IMR-90 (cell line): ENCODE measurements around the gene ZNF300. TPM values are rescaled to one million over a fixed set of nuclear protein-coding genes. Genes with fewer than 3 reads are reported as not detected.

Source experiments
- ATAC-seq: fragments of 200-7000 bp; cut with Tn5 transposase; 2 replicates; pipeline ENCODE4 v1.9.1; 2020; ENCODE audit warnings: low read depth, mild to moderate bottlenecking, moderate library complexity
- Bru-seq: library from RNA; stranded (reverse); fragments of 400-500 nt; gene quantifications from one replicate; lab custom pipeline; 2021; lab: Mats Ljungman, UMichigan
- BruChase-seq, 2 experiments: library from RNA; stranded (reverse); fragments of 400-500 nt; gene quantifications; one replicate each; lab custom pipeline; 2021; lab: Mats Ljungman, UMichigan
- BruUV-seq: library from RNA; stranded (reverse); fragments of 400-500 nt; replicated peaks from 2 replicates; lab custom pipeline; 2021; lab: Mats Ljungman, UMichigan
- CTCF ChIA-PET: fragments of 300-600 bp; formaldehyde crosslinking; extraction: SDS; loops from one replicate; lab custom pipeline; 2021; ENCODE audit warnings: antibody characterized with exemption; lab: Yijun Ruan, JAX
- POLR2A ChIA-PET: fragments of 300-600 bp; sonication (Branson Sonifier 250); formaldehyde crosslinking; loops from one replicate; lab custom pipeline; 2022; ENCODE audit warnings: antibody characterized with exemption; ENCODE audit not compliant: unreplicated experiment; lab: Charles Lee
- DNase-seq: peaks from one replicate; pipeline ENCODE4 v3.0.0; 2013
- H2AFZ ChIP-seq: replicated peaks from 2 replicates; pipeline ENCODE3; 2013; ENCODE audit warnings: low read length, mild to moderate bottlenecking; ENCODE audit not compliant: poor library complexity
- H2AK5ac ChIP-seq: 2 replicates; pipeline ENCODE4 v1.6.1; 2013; ENCODE audit warnings: low read depth, low read length, inconsistent platforms
- H2AK9ac ChIP-seq: replicated peaks from 2 replicates; pipeline ENCODE3; 2013; ENCODE audit warnings: mild to moderate bottlenecking, low read depth, low read length, moderate library complexity; ENCODE audit not compliant: poor library complexity
- H2BK120ac ChIP-seq: 2 replicates; pipeline ENCODE4 v1.6.1; 2013; ENCODE audit warnings: low read depth, low read length, inconsistent platforms
- H2BK15ac ChIP-seq: 3 replicates; pipeline ENCODE4 v1.6.1; 2013; ENCODE audit warnings: low read depth, low read length, inconsistent platforms
- H2BK20ac ChIP-seq: 2 replicates; pipeline ENCODE4 v1.6.1; 2013; ENCODE audit warnings: low read depth, mild to moderate bottlenecking, inconsistent platforms, low read length, moderate library complexity
- H2BK5ac ChIP-seq: 2 replicates; pipeline ENCODE4 v1.6.1; 2013; ENCODE audit warnings: mild to moderate bottlenecking, low read depth, low read length, inconsistent platforms; ENCODE audit not compliant: poor library complexity, severe bottlenecking
- H3K14ac ChIP-seq: replicated peaks from 2 replicates; pipeline ENCODE4 v1.6.1; 2013; ENCODE audit warnings: low read depth, low read length, inconsistent platforms
- H3K18ac ChIP-seq: 2 replicates; pipeline ENCODE4 v1.6.1; 2013; ENCODE audit warnings: low read depth, low read length, control low read depth
- H3K23ac ChIP-seq: 2 replicates; pipeline ENCODE4 v1.6.1; 2013; ENCODE audit warnings: low read depth, low read length, inconsistent platforms
- H3K27ac ChIP-seq: 2 replicates; pipeline ENCODE4 v1.5.1; 2013; ENCODE audit warnings: mild to moderate bottlenecking, control low read depth, low read length; ENCODE audit not compliant: insufficient read depth
- H3K27me3 ChIP-seq: 2 replicates; pipeline ENCODE4 v1.6.1; 2013; ENCODE audit warnings: low read length; ENCODE audit not compliant: control insufficient read depth, insufficient read depth
- H3K36me3 ChIP-seq: 2 replicates; pipeline ENCODE4 v1.6.1; 2013; ENCODE audit warnings: low read length, mixed read lengths; ENCODE audit not compliant: control insufficient read depth, insufficient read depth
- H3K4ac ChIP-seq: 2 replicates; pipeline ENCODE4 v1.6.1; 2013; ENCODE audit warnings: low read depth, low read length, inconsistent platforms
- H3K4me1 ChIP-seq: 2 replicates; pipeline ENCODE4 v1.6.1; 2013; ENCODE audit warnings: low read length, mixed read lengths; ENCODE audit not compliant: control insufficient read depth, insufficient read depth
- H3K4me2 ChIP-seq: 2 replicates; pipeline ENCODE4 v1.6.1; 2013; ENCODE audit warnings: low read depth, mild to moderate bottlenecking, control low read depth, low read length, moderate library complexity
- H3K4me3 ChIP-seq: 2 replicates; pipeline ENCODE4 v1.5.1; 2013; ENCODE audit warnings: low read depth, mild to moderate bottlenecking, control low read depth, low read length, moderate library complexity; ENCODE audit not compliant: insufficient read depth
- H3K56ac ChIP-seq: 2 replicates; pipeline ENCODE4 v1.6.1; 2013; ENCODE audit warnings: low read length, inconsistent platforms; ENCODE audit not compliant: insufficient read depth; ENCODE audit errors: extremely low read depth
- H3K79me1 ChIP-seq, 2 experiments: 2 replicates each; pipeline ENCODE4 v1.6.1; 2013; ENCODE audit warnings: low read length in 2 of 2, inconsistent platforms in 1 of 2, low read depth in 1 of 2
- H3K9ac ChIP-seq: 2 replicates; pipeline ENCODE4 v1.6.1; 2013; ENCODE audit warnings: low read depth, low read length, control low read depth
- H3K9me1 ChIP-seq: 2 replicates; pipeline ENCODE4 v1.6.1; 2013; ENCODE audit warnings: low read length, inconsistent platforms; ENCODE audit not compliant: insufficient read depth
- H3K9me3 ChIP-seq: 2 replicates; pipeline ENCODE4 v1.6.1; 2013; ENCODE audit warnings: low read length; ENCODE audit not compliant: control insufficient read depth, insufficient read depth
- H4K20me1 ChIP-seq: 2 replicates; pipeline ENCODE4 v1.6.1; 2013; ENCODE audit warnings: low read length, inconsistent platforms; ENCODE audit not compliant: insufficient read depth
- H4K5ac ChIP-seq: 2 replicates; pipeline ENCODE4 v1.6.1; 2013; ENCODE audit warnings: mild to moderate bottlenecking, low read depth, low read length, control low read depth
- H4K8ac ChIP-seq, 2 experiments: 2 replicates each; pipeline ENCODE4 v1.6.1; 2013; ENCODE audit warnings: low read depth in 2 of 2, low read length in 2 of 2, control low read depth in 1 of 2, inconsistent platforms in 1 of 2
- H4K91ac ChIP-seq: 2 replicates; pipeline ENCODE4 v1.6.1; 2013; ENCODE audit warnings: low read depth, low read length, inconsistent platforms; ENCODE audit not compliant: insufficient read depth
- BHLHE40 ChIP-seq: fragments of 150-350 bp; IDR thresholded peaks from 2 replicates; pipeline ENCODE4 v1.6.1; 2016; ENCODE audit warnings: mild to moderate bottlenecking, low read depth, low read length
- CEBPB ChIP-seq: IDR thresholded peaks from 2 replicates; pipeline ENCODE4 v1.6.1; 2012; ENCODE audit warnings: low read depth, low read length, improper control_type of control experiment
- CHD1 ChIP-seq: IDR thresholded peaks from 2 replicates; pipeline ENCODE4 v1.6.1; 2012; ENCODE audit warnings: low read depth, low read length, improper control_type of control experiment
- FOS ChIP-seq: fragments of 150-350 bp; IDR thresholded peaks from 2 replicates; pipeline ENCODE4 v1.6.1; 2016; ENCODE audit warnings: low read depth, low read length
- MAFK ChIP-seq: IDR thresholded peaks from 2 replicates; pipeline ENCODE4 v1.6.1; 2012; ENCODE audit warnings: low read depth, low read length, improper control_type of control experiment
- MAZ ChIP-seq: IDR thresholded peaks from 2 replicates; pipeline ENCODE4 v1.6.1; 2012; ENCODE audit warnings: low read depth, mild to moderate bottlenecking, low read length, improper control_type of control experiment, moderate library complexity, borderline replicate concordance
- MXI1 ChIP-seq: IDR thresholded peaks from 2 replicates; pipeline ENCODE4 v1.6.1; 2012; ENCODE audit warnings: low read depth, mild to moderate bottlenecking, low read length, moderate library complexity, borderline replicate concordance
- NFE2L2 ChIP-seq: fragments of 150-350 bp; IDR thresholded peaks from 2 replicates; pipeline ENCODE4 v1.6.1; 2016; ENCODE audit warnings: low read depth, mild to moderate bottlenecking, low read length
- POLR2A ChIP-seq: IDR thresholded peaks from 2 replicates; pipeline ENCODE4 v1.6.1; 2012; ENCODE audit warnings: mild to moderate bottlenecking, low read depth, low read length
- RAD21 ChIP-seq: IDR thresholded peaks from 2 replicates; pipeline ENCODE4 v1.6.1; 2012; ENCODE audit warnings: low read length, improper control_type of control experiment
- RFX5 ChIP-seq: IDR thresholded peaks from 2 replicates; pipeline ENCODE4 v1.8.0; 2012; ENCODE audit warnings: low read depth, mild to moderate bottlenecking, low read length, moderate library complexity
- WGBS, 2 experiments: methylation state at CpG; one replicate each; pipeline versions ENCODE4 v1.1.5 to v1.1.7; 2013; ENCODE audit warnings: missing lambda C conversion rate in 2 of 2; ENCODE audit not compliant: insufficient read length in 1 of 2; ENCODE audit errors: extremely low coverage in 2 of 2; 5-methylcytosine and 5-hydroxymethylcytosine counted together
- dilution Hi-C: fragments of 300-500 bp; cut with HindIII; formaldehyde crosslinking; loops from one replicate; pipeline ENCODE4 v1.14.3; 2018; ENCODE audit warnings: low sequenced_read_pairs; ENCODE audit not compliant: unreplicated experiment
- in situ Hi-C: fragments of 300-500 bp; cut with MboI; formaldehyde crosslinking; loops from 3 replicates; pipeline ENCODE4 v1.14.3; 2019; ENCODE audit warnings: low sequenced_read_pairs, inconsistent platforms, mixed read lengths
- intact Hi-C: fragments of 100-400 bp; cut with micrococcal nuclease; formaldehyde crosslinking; loops from 2 replicates; pipeline ENCODE4 v1.10.0; 2022
- long read RNA-seq: library from polyadenylated mRNA; unstranded; transcript quantifications from one replicate; pipeline ENCODE4 v2.0.0, GENCODE V29; 2021; ENCODE audit not compliant: unreplicated experiment
- polyA plus RNA-seq, 3 experiments: library from polyadenylated mRNA; depleted of rRNA; stranded (reverse); fragments of >200 nt; gene quantifications; 2 replicates each; pipeline ENCODE4 v1.2.3, GENCODE V29; 2012; ENCODE audit warnings: low replicate concordance in 1 of 3
- total RNA-seq: library from RNA; depleted of rRNA; stranded (reverse); fragments of >200 nt; gene quantifications from 2 replicates; pipeline ENCODE4 v1.2.3, GENCODE V29; 2012; rRNA removed
- TF ChIP-seq, protein P1 (sequence below): fragments of 150-350 bp; IDR thresholded peaks from 2 replicates; pipeline ENCODE4 v1.6.1; 2017; ENCODE audit warnings: mild to moderate bottlenecking, antibody characterized with exemption, low read length, low read depth
- TF ChIP-seq, protein P2 (sequence below): fragments of 150-350 bp; IDR thresholded peaks from 2 replicates; pipeline ENCODE4 v1.6.1; 2016; ENCODE audit warnings: low read depth, mild to moderate bottlenecking, low read length, moderate library complexity, borderline replicate concordance

ZNF300 gene
- 6.1 and 7.5 TPM in 2 replicates for total RNA-seq
- 4.2 and 5.2 TPM in 2 replicates for polyA plus RNA-seq (2012; rRNA removed)
- 0.35 and 0.83 TPM in 2 replicates for polyA plus RNA-seq (2012; cell fraction: cytosol; rRNA removed)
- 1.9 and 16.6 TPM in 2 replicates for polyA plus RNA-seq (2012; cell fraction: nucleus; rRNA removed; ENCODE audit: low replicate concordance)
- percentile 57 among the genes with signal in this experiment for Bru-seq, nascent RNA
- percentile 54 among the genes with signal in this experiment for BruChase-seq, experiment 1, labeled RNA remaining after a 6-hour chase
- percentile 67 among the genes with signal in this experiment for BruChase-seq, experiment 2, labeled RNA remaining after a 2-hour chase
- long read RNA-seq, full-length matches to known transcripts = 4 of 4 reads
- long read RNA-seq, partial matches to known transcripts = 0 of 4 reads
- long read RNA-seq, other reads (novel, unspliced or antisense) = 0 of 4 reads

GRCh38 chr5:150904479-150905311 is at the start of gene ZNF300:
Gene ZNF300 (minus strand): TSS chr5:150904980. CDS start chr5:150903155, 1,825 bp downstream.
- peak within 1 kb of the TSS; percentile 98 for H3K23ac ChIP-seq
- H2AK9ac ChIP-seq = peak within 1 kb of the TSS; percentile 95
- peaks cover 32% of the 10 kb centered on the region for H3K9me3 ChIP-seq
- ChIA-PET CTCF (interaction anchor here (0.5 kb wide), 1 partner anchor 1517 kb away, joined by 6 read pairs; no protein-coding TSS in a partner anchor), POLR2A (no interaction called here)
- H3K36me3 ChIP-seq = no peaks in the 10 kb centered on the region; the same call in 1 of the 2 replicates
- peak within 1 kb of the TSS; percentile 88 for H3K4ac ChIP-seq
- H4K5ac ChIP-seq = peak within 1 kb of the TSS; percentile 84
- peak within 1 kb of the TSS; percentile 100 for H2BK120ac ChIP-seq
- H3K27ac ChIP-seq = peak within 1 kb of the TSS; percentile 93
- peak within 1 kb of the TSS; percentile 96 to 99 for H4K8ac ChIP-seq
- no peaks in the 10 kb centered on the region for H3K27me3 ChIP-seq
- dilution Hi-C loops (no loop called here), in situ Hi-C loops (no loop called here), intact Hi-C loops (no loop called here)
- peaks cover 4 to 5% of the 10 kb centered on the region in 2 experiments; a peak in 2 of 4 replicates for H3K79me1 ChIP-seq
- ATAC-seq = peak; percentile 100
- H3K4me1 ChIP-seq = no peaks in the 10 kb centered on the region
- BruUV-seq = no TSS peak
- peak within 1 kb of the TSS; percentile 100 for H3K56ac ChIP-seq
- peak within 1 kb of the TSS; percentile 100 for H2BK20ac ChIP-seq
- peak within 1 kb of the TSS; percentile 60 for H3K4me2 ChIP-seq
- peak; percentile 93 for DNase-seq
- H3K9me1 ChIP-seq = no peaks in the 10 kb centered on the region
- H3K9ac ChIP-seq = peak within 1 kb of the TSS; percentile 88
- H2BK15ac ChIP-seq = peak within 1 kb of the TSS; percentile 90; the same call in 1 of the 3 replicates
- TF ChIP-seq FOS (no peak), RAD21 (no peak), MAZ (no peak), MXI1 (peak; percentile 86), CEBPB (no peak), BHLHE40 (peak; percentile 98), CHD1 (peak; percentile 99; the same call in 1 of the 2 replicates), POLR2A (peak; percentile 78; the same call in 1 of the 2 replicates), MAFK (no peak), RFX5 (no peak), NFE2L2 (no peak)
- TF ChIP-seq, protein P1, sequence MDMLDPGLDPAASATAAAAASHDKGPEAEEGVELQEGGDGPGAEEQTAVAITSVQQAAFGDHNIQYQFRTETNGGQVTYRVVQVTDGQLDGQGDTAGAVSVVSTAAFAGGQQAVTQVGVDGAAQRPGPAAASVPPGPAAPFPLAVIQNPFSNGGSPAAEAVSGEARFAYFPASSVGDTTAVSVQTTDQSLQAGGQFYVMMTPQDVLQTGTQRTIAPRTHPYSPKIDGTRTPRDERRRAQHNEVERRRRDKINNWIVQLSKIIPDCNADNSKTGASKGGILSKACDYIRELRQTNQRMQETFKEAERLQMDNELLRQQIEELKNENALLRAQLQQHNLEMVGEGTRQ = no peak
- TF ChIP-seq, protein P2, sequence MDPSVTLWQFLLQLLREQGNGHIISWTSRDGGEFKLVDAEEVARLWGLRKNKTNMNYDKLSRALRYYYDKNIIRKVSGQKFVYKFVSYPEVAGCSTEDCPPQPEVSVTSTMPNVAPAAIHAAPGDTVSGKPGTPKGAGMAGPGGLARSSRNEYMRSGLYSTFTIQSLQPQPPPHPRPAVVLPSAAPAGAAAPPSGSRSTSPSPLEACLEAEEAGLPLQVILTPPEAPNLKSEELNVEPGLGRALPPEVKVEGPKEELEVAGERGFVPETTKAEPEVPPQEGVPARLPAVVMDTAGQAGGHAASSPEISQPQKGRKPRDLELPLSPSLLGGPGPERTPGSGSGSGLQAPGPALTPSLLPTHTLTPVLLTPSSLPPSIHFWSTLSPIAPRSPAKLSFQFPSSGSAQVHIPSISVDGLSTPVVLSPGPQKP = no peak
- H4K20me1 ChIP-seq = no peaks in the 10 kb centered on the region
- peak within 1 kb of the TSS; percentile 98 for H2AFZ ChIP-seq
- peak within 1 kb of the TSS; percentile 91 for H3K18ac ChIP-seq
- no peak within 1 kb of the TSS for H2AK5ac ChIP-seq
- 5% methylated on average over 21 of the region's 36 CpGs; no CpG with 5 or more reads in 1 of the 2 experiments for WGBS, 2 experiments
- H3K4me3 ChIP-seq = peak within 1 kb of the TSS; percentile 81
- H2BK5ac ChIP-seq = peak within 1 kb of the TSS; percentile 93
- peak within 1 kb of the TSS; percentile 99 for H4K91ac ChIP-seq
- H3K14ac ChIP-seq = peak within 1 kb of the TSS; percentile 97
